Right lobe of liver (tissue), 6 donors: ENCODE data around the gene CDK2. TPM values are rescaled to one million over a fixed set of nuclear protein-coding genes. Genes with fewer than 3 reads are reported as not detected.

Experiments used
- ATAC-seq, 4 donors: fragments of 200-7000 bp; cut with Tn5 transposase; one replicate each; pipeline ENCODE4 v1.9.1; 2020; ENCODE audit warnings: mild to moderate bottlenecking in 4 of 4, moderate library complexity in 4 of 4
- DNase-seq, 3 donors: peaks; one replicate each; pipeline ENCODE4 v3.0.0-alpha.2; 2020
- H3K27ac ChIP-seq, 3 donors: fragments of 200-600 bp; one replicate each; pipeline ENCODE4 v1.8.0; 2022
- H3K27me3 ChIP-seq, 2 donors: fragments of 200-600 bp; one replicate each; pipeline ENCODE4 v1.8.0; 2022
- H3K36me3 ChIP-seq, 4 donors: fragments of 200-600 bp; sonication (generic) in 1 of 4; one replicate each; pipeline versions ENCODE4 v1.5.1 to v1.8.0; 2017 to 2022; ENCODE audit warnings: control low read depth in 1 of 4
- H3K4me1 ChIP-seq, 4 donors: fragments of 200-600 bp; sonication (generic) in 1 of 4; one replicate each; pipeline versions ENCODE4 v1.5.1 to v1.8.0; 2017 to 2022; ENCODE audit warnings: control low read depth in 1 of 4
- H3K4me3 ChIP-seq, 3 donors: fragments of 200-600 bp; one replicate each; pipeline ENCODE4 v1.8.0; 2022
- H3K9me3 ChIP-seq, 4 donors: fragments of 200-600 bp; sonication (generic) in 1 of 4; one replicate each; pipeline versions ENCODE4 v1.5.1 to v1.8.0; 2017 to 2022; ENCODE audit warnings: control low read depth in 1 of 4
- POLR2A ChIP-seq: fragments of 450-650 bp; IDR thresholded peaks from one replicate; pipeline ENCODE4 v1.6.1; 2017; ENCODE audit warnings: antibody characterized with exemption, mild to moderate bottlenecking
- WGBS: methylation state at CpG from one replicate; pipeline ENCODE4 v1.1.6; 2018; ENCODE audit warnings: low coverage, low lambda C conversion rate; ENCODE audit not compliant: insufficient coverage; ENCODE audit errors: missing lambda C conversion rate; 5-methylcytosine and 5-hydroxymethylcytosine counted together
- intact Hi-C, 2 donors: fragments of 100-400 bp; cut with DNase I; formaldehyde crosslinking; loops; one replicate each; pipeline versions ENCODE4 v1.11.2 to v1.14.1; 2022
- total RNA-seq, 6 experiments: library from RNA; depleted of rRNA in 2 of 6; stranded (reverse); fragments of >200 nt in 2 of 6; fragmentation: NEBNext Ultra II Directional in 3 of 6; extraction: Animal tissue kit (Norgen Biotek cat#: 25700) in 3 of 6; gene quantifications; one replicate each; pipeline versions ENCODE4 v1.1.0 to v1.2.4, GENCODE V29; 2016 to 2023
- TF ChIP-seq, protein P1 (sequence below), 4 donors: fragments of 200-600 bp in 3 of 4; fragments of 450-650 bp in 1 of 4; IDR thresholded peaks; one replicate each; pipeline versions ENCODE4 v1.5.1 to v1.8.0; 2016 to 2022; ENCODE audit warnings: antibody characterized with exemption in 4 of 4, mild to moderate bottlenecking in 2 of 4
- donor health status: DM: no; HTN: yes; CAD: no.
- donor health status: DM: no; HTN: no; CAD: no.
- donor health status: DM: no; HTN: no; CAD: no.
- donor health status: DM: no; HTN: yes; CAD: no.
- donor health status: DM: no; HTN: yes; CAD: no.

The CDK2 gene
- total RNA-seq, 6 experiments from 2014 or later, result 8.0 to 14.9 (median 10.6) TPM

DNA sequence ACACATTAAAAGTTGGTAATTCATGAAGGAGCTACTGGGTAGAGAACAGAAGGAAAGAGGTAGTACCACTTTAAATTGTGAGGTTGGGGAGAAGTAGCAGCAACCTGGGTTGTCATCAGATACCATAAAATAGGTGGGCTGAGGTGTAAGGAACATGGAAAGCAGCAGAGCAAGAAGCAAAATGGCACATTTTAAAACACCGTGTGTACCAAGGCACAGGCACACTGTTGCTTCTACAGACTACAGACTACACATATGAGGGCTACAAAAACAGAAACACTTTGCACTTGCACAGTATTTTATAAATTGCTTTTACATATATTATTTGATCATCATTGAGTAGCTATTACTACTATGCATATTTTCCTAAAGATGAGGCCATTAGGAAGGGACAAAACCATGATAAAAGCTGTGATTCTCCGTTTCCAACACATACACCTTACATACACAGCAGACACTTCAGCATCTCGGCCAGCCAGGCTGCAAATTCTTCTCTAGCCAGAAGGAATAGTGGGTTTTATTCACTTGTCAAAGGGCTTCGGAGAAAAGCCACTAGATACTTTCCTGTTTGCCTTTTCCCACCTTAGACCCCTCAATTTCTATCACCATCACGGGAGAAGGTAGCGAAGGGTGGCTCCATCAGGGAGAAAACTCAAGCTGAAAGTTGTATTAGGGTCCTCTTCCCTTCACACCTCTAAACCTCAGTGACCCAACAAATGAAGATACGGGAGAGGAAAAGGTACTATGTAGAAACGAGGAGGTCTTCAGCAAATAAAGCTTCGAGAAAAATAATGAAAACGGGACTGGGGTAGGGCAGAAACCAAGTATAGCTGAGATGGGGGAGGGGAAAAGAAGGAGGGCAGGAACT is 40.5 kb upstream of the CDK2 start:
- Histone ChIP-seq H3K4me1 (peaks cover 0 to 13% (median 3%) of the 10 kb centered on the region in 4 donors), H3K4me3 (peak overlapping the region; percentile 87 to 97 (median 96)), H3K27me3 (no peaks in the 10 kb centered on the region), H3K9me3 (no peaks in the 10 kb centered on the region), H3K36me3 (peaks cover 0 to 7% (median 0%) of the 10 kb centered on the region in 4 donors), H3K27ac (peak overlapping the region; percentile 91 to 95 (median 93))
- 16% methylated on average over 10 of the region's 10 CpGs for WGBS
- TF ChIP-seq POLR2A, result no peak
- TF ChIP-seq, protein P1, sequence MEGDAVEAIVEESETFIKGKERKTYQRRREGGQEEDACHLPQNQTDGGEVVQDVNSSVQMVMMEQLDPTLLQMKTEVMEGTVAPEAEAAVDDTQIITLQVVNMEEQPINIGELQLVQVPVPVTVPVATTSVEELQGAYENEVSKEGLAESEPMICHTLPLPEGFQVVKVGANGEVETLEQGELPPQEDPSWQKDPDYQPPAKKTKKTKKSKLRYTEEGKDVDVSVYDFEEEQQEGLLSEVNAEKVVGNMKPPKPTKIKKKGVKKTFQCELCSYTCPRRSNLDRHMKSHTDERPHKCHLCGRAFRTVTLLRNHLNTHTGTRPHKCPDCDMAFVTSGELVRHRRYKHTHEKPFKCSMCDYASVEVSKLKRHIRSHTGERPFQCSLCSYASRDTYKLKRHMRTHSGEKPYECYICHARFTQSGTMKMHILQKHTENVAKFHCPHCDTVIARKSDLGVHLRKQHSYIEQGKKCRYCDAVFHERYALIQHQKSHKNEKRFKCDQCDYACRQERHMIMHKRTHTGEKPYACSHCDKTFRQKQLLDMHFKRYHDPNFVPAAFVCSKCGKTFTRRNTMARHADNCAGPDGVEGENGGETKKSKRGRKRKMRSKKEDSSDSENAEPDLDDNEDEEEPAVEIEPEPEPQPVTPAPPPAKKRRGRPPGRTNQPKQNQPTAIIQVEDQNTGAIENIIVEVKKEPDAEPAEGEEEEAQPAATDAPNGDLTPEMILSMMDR (IDR thresholded peaks at IDR 0.05), result no peak
- ATAC-seq (no peak), DNase-seq (no peak)
- intact Hi-C loops, result no loop called here

DNA sequence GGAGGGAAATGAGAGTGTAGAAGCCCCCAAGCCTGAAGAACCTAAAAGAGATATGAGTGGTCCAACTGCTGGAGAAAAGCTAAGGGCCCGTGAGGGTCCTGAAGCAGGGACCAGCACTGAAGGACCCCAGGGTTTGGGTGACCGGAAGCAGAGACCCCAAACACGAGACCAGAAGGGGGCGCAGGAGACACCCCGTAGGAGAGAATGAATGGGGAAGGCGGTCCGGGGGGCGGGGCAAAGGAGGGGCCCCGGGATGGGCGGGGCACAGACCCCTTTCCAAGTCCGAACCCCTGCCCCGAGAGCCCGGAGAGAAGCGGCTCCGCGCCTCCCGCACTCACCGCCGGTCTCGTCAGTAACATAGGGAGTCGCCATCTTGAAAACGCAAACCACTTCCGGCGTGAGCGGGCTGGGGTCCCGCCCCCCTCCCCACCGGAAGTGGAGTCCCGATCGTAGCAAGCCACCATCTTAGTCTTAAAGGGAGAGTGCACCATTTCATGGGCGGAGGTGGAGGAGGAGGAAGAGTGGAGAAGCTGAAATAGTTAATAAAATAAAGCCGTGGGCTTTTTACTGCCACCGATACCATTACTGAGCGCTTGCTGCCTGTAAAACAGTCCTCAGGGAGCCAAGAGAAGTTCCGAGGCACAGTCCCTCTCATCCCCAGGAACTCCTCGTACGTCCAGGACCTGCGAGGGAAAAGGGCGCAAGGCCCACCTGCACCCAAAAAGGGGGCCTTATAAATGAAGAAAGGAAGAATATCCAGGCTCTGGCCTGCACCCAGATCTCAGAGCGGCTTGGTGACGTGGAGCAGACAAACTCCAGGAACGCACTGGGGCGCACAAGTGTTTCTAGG is 39.7 kb upstream of the CDK2 start:
- ATAC-seq, result peak; percentile 75 to 83 (median 80)
- Histone ChIP-seq H3K4me3 (peak overlapping the region; percentile 87 to 97 (median 96)), H3K9me3 (no peaks in the 10 kb centered on the region), H3K27me3 (no peaks in the 10 kb centered on the region), H3K36me3 (peaks cover 0 to 5% (median 0%) of the 10 kb centered on the region in 4 donors), H3K4me1 (peaks cover 0 to 16% (median 3%) of the 10 kb centered on the region in 4 donors), H3K27ac (peak overlapping the region; percentile 91 to 95 (median 93))
- TF ChIP-seq, protein P1 (IDR thresholded peaks at IDR 0.05), result peak; percentile 56 to 79 (median 66)
- TF ChIP-seq POLR2A, result peak; percentile 30
- under 1% methylated on average over 36 of the region's 42 CpGs for WGBS
- intact Hi-C loops, result no loop called here
- DNase-seq, result peak; percentile 86 to 90 (median 89)

GRCh38 chr12:55927588-55928502 is 38.8 kb upstream of the CDK2 start, which contains the start of gene PYM1:
Gene PYM1 (minus strand): TSS chr12:55927894. CDS start chr12:55927761, 133 bp downstream.
- no peaks in the 10 kb centered on the region for H3K27me3 ChIP-seq
- DNase-seq (peak; percentile 88 to 94 (median 92)), ATAC-seq (peak; percentile 71 to 86 (median 81))
- H3K27ac ChIP-seq, result peak within 1 kb of the TSS; percentile 91 to 95 (median 93)
- WGBS, result 8% methylated on average over 19 of the region's 49 CpGs
- H3K4me1 ChIP-seq, result peaks cover 0 to 16% (median 3%) of the 10 kb centered on the region in 4 donors
- peak; percentile 76 for TF ChIP-seq POLR2A
- TF ChIP-seq, protein P1 (IDR thresholded peaks at IDR 0.05), result no peak
- intact Hi-C loops, result no loop called here
- H3K4me3 ChIP-seq, result peak within 1 kb of the TSS; percentile 87 to 97 (median 96)
- H3K9me3 ChIP-seq, result no peaks in the 10 kb centered on the region
- H3K36me3 ChIP-seq, result no peaks in the 10 kb centered on the region
